Mesenteric fat pad (tissue), 1 donor: ENCODE measurements around the gene CMIP. TPM values are rescaled to one million over a fixed set of nuclear protein-coding genes. Genes with fewer than 3 reads are reported as not detected.

Experiments used
- DNase-seq: peaks from one replicate; pipeline ENCODE4 v3.0.0-alpha.2; 2020; ENCODE audit warnings: low spot score
- total RNA-seq: library from RNA; stranded (reverse); fragmentation: NEBNext Ultra II Directional; extraction: Animal tissue kit (Norgen Biotek cat#: 25700); gene quantifications from one replicate; pipeline ENCODE4 v1.2.1, GENCODE V29; 2021
- donor health status: DM: yes; HTN: yes; CAD: no.

Gene CMIP
- total RNA-seq, 1 donor from 2014 or later: 68.4 TPM

- DNase-seq: no peak
These were observed 16.6 kb downstream of the CMIP start for GRCh38 chr16:81461243-81461642.

GRCh38 chr16:81461766-81462165 lies 17.2 kb downstream of the CMIP start:
- no peak for DNase-seq

DNA sequence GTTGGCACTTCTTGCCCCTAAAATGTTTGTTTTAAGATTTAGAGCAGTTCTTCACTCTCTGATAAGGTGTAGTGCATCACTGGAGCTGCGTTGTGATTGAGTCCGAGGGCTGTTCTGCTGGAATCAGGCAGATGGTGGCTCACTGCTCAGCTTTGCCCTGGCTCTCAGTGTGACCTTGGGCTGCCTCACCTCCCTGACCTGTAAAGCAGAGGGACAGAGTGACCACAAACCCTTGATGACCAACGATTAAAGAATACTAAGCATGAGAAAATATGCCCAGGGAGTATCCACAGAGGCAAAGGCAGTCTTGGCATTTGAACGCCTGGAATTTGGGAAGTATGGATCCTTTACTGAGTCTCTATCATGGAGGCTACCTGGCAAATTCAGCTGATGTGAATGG lies 18.1 kb downstream of the CMIP start:
- no peak for DNase-seq

DNA sequence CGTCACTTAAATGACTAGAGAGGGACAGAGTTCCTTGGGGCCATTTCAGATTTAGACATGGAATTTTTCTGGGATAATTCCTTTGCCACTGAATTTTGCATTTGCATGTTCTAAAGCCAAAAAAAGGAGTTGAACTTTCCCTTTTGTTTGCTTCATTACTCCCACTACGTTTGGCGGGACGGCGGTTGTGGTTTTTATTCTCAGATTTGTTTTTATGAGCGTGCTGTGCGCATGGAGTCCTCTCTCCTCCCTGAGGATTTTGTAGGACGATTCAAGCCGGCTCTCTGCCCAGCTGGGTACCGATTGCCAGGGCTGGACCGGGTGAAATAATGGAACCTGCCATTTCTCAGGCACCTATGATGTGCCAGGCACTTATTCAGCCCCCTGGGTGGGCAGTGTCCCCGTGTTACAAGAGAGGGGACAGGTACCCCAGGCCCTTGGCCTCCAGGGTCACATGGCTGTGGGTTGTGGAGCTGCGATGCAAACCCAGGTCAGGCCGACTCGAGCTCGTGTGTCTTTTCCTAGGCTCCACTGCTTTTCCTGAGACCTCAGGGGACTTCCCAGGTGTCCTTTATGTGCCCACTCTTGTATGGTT lies 18.8 kb downstream of the CMIP start:
- DNase-seq: no peak

- DNase-seq: no peak
These were observed 19.7 kb downstream of the CMIP start for GRCh38 chr16:81464279-81464678.

GRCh38 chr16:81465375-81465943 lies 20.9 kb downstream of the CMIP start:
- DNase-seq: no peak

DNA sequence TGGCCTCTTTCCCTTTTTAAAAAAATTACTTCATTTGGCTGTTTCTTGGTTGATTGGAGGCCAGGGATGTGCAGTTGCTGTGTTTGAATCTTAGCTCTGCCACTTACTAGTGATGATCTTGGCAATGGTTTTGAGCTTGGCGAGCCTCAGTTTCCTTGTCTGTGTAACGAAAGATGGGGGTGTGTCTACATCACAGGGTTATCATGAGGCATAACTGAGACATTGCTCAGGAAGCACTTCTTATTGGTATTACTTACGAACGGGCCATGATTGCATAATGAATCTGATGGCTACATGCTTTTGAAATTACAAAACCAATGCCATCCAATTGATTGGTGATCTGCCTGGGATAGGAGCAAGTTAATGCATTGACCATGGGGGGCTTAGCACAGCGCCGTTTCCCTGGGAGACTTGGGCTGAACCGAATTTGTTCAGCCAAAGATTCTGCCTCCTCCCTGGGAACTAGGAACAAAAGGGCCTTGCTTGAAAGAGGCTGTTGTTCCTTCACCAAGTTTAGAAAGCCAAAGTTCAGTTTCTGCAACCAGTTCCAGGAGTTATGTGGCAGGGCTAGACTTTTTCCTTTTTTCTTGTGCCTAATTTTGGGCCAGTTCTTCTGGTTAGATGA lies 21.9 kb downstream of the CMIP start:
- DNase-seq: no peak

GRCh38 chr16:81467072-81467471 lies 22.5 kb downstream of the CMIP start:
- no peak for DNase-seq

DNA sequence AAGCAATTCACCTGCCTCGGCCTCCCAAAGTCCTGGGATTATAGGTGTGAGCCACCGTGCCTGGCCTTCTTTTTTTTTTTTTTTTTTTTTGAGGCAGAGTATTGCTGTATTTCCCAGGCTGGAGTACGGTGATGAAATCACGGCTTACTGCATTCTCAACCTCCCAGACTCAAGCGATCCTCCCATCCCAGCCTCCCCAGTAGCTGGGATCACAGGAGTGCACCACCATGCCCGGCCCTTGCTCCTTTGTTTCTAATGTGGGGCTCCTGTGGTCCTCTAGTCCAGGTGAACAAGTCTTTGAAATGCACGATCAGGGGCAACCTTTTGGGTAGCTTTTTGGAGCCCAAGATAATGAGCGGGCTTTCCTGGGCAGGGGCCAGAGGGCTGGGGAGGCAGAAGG lies 23.2 kb downstream of the CMIP start:
- DNase-seq: no peak

GRCh38 chr16:81468269-81468902 lies 23.8 kb downstream of the CMIP start:
- no peak for DNase-seq

DNA sequence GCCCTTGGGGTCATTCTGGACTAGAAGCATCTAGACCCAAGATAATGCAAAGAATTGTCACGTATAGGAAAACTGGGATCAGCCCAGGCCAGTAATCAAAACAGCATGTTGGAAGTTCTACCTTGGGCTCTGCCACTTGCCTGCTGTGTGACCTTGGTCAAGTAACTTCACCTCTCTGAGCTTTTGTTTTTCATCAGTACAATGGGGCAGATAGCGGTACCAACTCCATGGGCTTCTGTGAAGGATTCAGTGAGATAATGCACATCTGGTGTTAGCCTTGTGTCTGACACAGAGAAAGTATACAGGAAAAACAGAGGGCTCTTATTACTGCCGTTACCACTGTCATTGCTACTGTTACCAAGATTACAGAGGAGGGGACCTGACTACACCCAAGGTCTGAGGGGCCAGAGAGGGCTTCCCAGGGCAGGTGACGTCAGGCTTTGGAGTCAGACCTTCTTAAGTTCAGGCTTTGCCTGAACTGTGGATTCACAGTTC lies 24.6 kb downstream of the CMIP start:
- DNase-seq: no peak

- DNase-seq: no peak
These were observed 25.3 kb downstream of the CMIP start for GRCh38 chr16:81469710-81470535.

DNA sequence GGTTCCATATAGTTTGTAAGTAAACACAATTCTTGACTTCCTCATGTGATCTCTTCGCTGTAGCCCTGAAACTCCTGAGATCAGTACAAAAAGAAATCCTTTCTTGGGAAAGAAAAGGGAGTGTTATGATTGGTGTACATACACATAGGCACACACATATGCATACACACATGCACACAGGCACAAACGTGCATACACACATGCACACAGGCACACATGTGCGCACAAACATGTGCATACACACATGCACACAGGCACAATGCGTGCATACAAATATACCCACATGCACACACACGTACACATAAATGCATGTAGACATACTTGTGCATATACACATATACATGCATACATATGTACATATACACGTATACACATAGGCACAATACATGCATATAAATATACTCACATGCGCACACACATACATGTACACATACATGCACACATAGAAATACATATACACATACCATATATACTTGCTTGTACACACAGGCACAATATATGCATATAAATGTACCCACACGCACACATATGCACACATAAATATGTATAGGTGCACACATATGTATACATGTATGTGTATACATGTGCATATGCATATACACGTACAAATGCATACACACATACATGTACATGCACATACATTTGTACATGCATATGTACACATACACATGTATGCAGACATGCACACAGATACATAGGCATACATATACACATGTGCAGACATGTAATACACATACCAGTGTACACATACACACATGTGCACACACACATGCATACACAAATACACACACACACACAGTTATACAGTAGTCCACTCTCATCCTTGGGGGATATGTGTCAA lies 26.4 kb downstream of the CMIP start:
- no peak for DNase-seq

DNA sequence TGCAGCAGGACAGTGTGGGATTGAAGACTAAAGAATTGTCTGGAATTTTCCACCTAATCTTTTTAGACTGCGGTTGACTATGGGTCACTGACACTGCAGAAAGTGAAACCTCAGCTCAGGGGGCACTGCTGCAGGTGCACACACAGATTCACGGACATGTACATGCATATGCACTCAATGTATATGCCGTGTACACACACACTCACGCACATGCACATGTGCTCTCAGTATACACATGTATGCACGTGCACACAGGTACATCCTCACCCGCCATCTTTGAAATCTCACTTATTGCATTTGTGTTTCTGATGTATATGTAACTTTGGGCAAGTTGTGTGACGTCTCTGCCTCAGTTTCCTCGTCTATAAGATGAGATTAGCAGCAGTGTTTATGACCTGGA lies 27.3 kb downstream of the CMIP start:
- no peak for DNase-seq

- DNase-seq: no peak
These were observed 27.8 kb downstream of the CMIP start for GRCh38 chr16:81472391-81472790.

- DNase-seq: no peak
These were observed 28.5 kb downstream of the CMIP start for GRCh38 chr16:81473066-81473488.

DNA sequence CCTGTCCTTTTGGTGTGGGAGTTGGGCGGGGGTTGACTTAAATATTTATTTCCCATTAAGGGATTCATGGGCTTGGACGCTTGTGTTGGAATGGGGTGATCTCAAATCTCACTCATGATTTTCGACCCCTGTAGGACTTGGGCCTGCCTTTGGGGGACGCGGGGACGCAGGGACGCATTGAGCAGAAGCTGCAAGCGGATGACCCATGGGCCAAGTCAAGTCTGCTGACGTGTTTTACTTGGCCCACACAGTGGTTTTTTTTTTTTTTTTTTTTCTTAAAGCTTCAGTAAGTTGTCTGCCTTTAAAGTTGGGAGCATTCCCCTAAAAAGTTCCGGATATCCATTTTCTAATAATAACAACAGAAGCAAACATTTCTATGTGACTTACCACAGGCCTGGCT lies 28.9 kb downstream of the CMIP start:
- DNase-seq: no peak

DNA sequence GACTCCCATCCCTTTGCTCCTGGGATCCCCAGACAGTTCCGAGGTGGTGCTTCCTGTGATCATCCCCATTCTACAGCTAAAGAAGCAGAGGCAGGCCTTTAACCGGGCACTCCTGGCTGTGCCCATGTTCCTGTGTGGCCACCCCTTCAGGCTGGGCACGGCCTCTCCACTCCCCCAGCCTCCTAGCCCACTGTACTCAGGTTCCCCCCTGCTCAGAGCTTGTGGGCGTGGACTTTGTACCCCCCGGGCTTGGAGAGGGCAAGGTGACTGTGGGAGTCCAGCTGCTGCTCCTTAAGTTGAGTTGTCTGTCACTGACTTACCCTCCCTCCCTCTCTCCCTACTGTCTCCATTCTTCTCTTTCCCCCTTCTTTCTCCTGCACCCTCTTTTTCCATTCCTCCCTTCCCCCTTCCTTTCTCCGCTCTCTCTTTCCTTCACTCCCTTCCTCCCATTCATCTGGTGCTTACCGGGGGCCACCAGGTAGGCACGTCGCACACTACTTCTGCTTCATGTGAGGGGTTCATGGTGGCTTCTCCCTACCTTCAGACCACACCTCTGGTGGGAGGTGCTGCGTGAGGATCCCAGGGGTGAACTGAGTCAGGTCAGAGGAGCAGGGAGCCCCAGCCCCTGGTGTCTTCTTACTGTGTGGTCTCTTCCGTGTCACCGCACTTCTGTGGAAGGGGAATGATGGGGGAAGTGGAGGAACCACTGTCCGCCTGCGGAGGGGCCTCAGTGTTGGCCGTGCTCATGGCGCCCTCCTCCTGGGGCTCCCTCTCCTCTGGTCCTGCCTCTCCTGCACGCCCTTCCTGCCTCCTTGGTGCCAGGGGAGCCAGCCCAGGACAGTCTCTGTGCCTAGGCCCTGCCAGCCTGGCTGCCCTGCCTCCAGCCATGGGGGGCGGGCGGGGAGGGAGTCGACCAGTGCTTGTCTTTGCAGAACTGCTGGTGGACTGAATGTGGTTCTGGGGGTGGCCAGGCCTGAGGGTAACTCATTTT lies 29.7 kb downstream of the CMIP start:
- DNase-seq: no peak
